HG02642 (cell line): ENCODE results near the gene PRSS23.
"Not testable (repeated sequence)": the region's sequence is repeated elsewhere in the genome, so short reads cannot be mapped to it uniquely, and the experiment has no call there.

Experiments
- ATAC-seq: cut with Tn5 transposase; IDR thresholded peaks from one replicate; pipeline ENCODE4 v1.9.1; 2021; ENCODE audit warnings: mild to moderate bottlenecking; ENCODE audit not compliant: unreplicated experiment, poor library complexity

Gene PRSS23

DNA sequence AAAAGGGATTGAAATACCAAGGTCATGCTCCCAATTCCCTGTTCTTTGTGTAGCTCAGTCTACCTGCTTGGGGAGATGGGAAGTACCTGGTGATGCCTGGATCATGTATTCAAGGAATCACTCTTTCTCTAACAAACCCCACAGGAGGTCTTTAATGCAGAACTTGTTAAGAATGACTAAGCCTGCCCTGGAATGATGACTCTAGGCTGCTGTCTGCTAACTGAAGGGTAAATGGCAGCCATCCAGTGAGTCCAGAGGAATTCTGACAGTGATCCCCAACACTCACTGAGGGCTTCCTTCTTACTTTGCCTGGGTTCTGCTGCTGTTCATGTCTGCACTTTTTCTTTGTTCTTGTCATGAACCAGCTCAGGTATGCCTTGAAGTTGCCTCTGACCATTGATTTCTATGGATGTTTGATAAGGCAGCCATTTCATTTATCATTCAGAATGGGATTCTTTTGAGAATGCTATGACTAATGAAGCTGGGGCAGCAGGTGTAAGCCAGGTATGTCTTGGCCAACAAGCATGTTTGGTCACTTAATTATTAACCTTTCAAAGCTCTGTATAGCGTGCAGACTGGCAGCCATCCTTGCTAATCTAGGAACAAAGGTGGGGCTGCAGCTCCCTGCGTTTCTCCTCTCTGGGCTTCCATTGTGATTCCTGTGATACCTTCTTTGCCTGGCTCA is 11.4 kb downstream of the PRSS23 start:
- ATAC-seq = no peak

DNA sequence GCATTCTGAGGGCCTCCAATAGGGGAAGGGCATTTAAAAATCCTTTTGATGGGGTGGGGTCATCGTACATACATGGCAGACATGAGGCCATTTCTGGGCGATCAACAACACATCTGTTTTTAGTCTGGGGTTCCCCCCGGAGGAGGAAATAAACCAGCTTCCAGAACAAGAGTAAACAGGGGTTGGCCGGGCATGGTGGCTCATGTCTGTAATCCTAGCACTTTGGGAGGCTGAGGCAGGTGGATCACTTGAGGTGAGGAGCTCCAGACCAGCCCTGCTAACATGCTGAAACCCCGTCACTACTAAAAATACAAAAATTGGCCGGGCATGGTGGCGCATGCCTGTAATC is 12.0 kb downstream of the PRSS23 start:
- no peak for ATAC-seq

DNA sequence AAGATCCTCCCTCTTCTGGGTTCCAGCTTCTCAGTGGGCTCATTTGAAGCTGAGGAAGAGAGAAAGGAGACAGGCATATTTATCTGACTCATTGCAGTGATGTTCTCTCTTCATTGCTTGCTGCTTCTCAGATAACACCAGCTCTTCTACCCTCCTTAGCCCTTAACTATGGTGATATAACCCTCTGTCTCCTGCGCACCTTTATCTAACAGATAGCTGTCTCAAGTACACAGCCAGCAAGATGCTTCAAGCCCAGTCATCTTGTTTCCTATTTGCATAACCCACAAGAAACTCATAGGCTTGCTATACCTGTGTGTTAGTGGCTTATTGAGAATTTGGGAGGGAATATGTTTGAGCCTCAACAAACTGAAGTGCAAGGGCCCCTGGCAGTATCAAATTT is 12.6 kb downstream of the PRSS23 start:
- ATAC-seq = no peak

DNA sequence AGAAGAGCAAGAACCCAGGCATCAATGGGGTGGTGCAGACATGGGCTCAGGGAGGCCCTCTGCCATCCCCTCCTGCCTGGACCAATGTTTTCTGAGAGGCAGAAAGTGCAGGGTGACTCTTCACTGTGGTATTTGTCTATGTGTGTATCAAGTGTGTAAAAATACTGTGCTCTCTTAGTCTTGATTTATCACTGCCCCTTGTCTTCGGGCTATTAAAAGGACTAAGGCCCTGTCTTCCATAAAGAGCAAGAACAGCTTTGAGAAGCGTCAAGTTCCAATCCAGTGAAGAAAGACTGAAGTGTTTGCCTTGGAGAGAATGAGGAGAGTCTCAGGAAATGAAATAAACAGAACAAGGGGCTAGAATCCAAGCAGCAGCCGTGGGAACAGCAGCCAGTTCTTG is 14.4 kb downstream of the PRSS23 start:
- ATAC-seq = no peak

DNA sequence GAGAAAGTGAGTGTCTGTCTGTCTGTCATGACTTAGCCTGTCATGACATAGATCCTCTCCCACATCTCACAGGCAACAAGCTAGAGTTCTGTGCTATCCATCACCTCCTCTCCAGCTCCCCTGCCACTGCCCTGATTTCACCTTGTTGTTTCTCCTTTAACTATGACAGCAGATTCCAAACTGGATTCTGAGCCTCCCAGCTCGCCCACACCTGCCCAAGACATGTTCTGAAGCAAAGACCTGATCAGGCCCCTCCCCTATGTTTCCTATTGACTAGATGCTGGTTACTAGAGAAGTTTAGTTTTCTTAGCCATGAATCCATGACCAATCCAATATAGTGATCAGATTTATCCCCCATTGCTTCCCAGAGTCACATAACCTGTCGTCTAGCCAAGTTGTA is 15.4 kb downstream of the PRSS23 start:
- ATAC-seq = no peak

DNA sequence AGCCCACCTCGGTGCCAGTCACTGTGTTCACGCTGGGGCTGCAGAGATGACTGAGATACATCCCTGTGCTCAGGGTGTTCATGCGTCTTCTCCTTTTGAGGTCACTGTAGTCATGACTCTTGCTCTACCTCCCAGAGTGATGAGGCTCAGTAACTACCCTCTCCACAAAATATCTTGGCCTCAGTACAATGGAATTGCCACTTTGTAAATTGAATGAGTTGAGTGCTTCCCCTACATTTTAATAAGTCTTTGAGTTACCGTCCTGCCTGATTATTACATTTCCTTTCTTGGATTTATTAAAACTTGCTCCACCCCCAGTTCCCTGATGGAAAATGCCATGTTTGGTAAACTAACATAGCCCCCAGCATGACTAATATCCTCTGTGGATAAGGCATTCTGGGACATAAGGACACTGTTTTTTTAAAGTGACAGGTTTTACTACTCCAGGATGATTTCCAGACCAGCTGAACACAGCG is 15.9 kb downstream of the PRSS23 start:
- no peak for ATAC-seq

DNA sequence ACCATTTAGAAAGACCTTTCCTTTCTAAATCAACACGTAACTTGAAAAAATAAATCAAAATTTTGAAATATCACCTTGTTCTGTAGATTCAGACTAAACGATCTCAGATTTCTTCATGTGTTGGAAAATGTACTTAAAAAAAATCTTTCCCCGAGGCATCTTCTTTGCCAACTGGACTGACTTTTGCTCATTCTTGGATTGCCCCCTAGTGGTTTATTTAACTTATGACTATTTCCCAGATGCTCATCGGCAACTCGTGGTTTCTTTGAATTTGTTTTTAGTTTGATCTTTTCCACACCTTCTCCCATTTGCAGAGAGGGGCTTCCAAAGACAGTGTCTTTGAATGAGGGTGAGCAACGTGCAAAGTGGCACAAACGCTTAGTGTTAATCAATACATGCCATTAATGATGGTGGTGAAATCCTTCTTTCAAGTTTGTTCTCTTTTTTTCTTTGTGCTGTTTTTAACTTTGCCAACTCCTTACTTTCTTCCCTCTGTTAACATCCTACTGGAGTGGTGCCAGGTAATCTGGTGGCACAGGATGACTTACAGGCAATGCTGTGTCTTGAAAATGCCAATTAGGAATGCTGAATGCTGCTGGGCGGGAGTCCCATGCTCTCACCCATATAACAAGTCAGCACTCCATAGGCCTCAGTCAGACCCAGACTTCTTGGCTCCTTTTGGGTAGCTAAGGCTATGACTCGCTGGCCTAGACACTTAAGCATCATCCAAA is 18.3 kb downstream of the PRSS23 start:
- ATAC-seq = peak; percentile 56

DNA sequence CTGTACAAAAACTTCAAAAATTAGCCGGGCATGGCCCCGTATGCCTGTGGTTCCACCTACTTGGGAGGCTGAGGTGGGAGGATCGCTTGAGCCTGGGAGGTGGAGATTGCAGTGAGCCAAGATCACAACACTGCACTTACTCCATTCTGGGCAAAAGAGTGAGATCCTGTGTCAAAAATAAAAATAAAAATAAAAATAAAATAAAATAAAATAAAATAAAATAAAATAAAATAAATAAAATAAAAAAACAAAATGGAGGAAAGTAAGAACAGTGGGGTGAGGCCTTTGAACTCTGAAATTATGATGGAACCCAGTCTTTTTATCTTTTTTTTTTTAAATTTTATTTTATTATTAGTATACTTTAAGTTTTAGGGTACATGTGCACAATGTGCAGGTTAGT is 23.8 kb downstream of the PRSS23 start:
- not testable (repeated sequence) for ATAC-seq

DNA sequence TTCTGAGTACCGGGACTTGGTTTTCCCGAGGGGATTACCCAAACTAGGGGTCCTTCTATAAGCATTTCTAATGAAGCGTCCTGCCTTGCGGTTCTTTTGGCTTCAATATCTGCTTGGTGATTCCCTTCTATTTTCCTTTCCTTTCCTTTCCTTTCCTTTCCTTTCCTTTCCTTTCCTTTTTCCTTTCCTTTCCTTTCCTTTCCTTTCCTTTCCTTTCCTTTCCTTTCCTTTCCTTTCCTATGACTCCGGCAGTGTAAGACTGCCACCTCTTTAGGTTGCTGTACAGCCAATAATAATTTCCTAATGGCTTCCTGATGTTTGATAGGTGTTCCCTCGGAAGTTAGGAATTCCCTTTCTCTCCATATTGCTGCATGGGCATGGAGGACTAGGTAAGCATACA is 34.0 kb downstream of the PRSS23 start:
- not testable (repeated sequence) for ATAC-seq

DNA sequence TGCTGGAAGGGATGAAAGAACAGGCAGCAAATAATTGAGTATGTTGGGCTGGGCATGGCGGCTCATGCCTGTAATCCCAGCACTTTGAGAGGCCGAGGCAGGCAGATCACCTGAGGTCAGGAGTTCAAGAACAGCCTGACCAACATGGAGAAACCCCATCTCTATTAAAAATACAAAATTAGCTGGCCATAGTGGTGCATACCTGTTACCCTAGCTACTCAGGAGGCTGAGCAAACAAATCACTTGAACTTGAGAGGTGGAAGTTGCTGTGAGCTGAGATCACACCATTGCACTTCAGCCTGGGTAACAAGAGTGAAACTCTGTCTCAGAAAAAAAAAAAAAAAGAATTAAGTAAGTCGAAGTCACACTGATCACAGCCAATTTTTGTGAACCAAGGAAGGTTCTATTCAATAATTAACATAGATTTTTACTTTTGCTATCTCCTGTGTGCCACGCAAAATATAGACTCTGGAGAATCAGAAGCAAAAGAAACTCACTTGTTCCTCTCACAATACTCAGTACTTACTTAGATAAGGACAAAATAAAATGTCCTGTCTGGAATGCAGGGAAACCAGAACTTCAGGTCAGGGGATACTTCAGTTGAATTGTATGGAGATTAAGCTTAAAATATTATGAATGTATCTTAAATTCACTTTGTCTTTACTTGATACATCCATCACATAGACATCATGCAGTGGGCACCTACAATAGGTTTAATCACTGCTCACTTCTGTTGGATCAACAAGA is 44.6 kb downstream of the PRSS23 start:
- ATAC-seq = not testable (repeated sequence)

DNA sequence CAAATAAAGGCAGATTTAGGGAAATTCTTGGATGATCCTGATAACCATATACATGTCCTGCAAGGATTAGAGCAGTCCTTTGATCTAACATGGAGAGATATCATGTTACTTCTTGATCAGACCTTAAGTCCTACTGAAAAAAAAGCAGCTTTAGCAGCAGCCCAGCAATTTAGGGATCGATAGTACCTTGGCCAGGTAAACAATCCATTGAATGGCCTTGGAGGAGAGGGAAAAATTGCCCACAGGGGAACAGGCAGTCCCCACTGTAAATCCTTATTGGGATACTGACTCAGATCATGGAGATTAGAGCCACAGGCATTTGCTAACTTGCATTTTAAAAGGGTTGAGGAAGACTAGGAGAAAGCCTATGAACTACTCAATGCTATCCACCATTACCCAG is 47.8 kb downstream of the PRSS23 start:
- no peak for ATAC-seq

DNA sequence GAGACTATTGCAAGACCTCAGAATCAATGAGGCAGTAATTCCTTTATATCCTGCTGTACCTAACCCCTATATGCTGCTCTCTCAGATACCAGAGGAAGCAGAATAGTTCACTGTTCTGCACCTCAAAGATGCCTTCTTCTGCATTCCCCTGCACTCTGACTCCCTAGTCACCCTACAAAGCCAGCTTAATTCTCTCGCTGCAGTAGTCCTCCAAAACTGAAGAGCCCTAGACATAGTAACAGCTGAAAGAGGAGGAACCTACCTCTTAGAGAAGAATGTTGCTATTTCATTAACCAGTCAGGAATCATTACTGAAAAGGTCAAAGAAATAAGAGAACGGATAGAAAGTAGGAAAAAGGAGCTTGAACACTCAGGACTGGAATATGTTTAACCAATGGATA is 49.3 kb downstream of the PRSS23 start:
- ATAC-seq = no peak
